D341Med (cell line): ENCODE results near the gene TMEM129.
A peak's percentile ranks its signal among the peaks of the same experiment; 100 is the strongest.

Source experiments
- DNase-seq: peaks from one replicate; pipeline ENCODE4 v3.0.0; 2012; ENCODE audit warnings: low spot score

Gene TMEM129

GRCh38 chr4:1758306-1759121 is 37.4 kb upstream of the TMEM129 start:
- DNase-seq, result no peak

- no peak for DNase-seq
Observed at GRCh38 chr4:1757836-1758235, 36.7 kb upstream of the TMEM129 start.

- no peak for DNase-seq
Observed at GRCh38 chr4:1756893-1757779, 36.0 kb upstream of the TMEM129 start.

- DNase-seq, result no peak
Observed at GRCh38 chr4:1756079-1756478, 35.0 kb upstream of the TMEM129 start.

GRCh38 chr4:1755297-1755696 is 34.2 kb upstream of the TMEM129 start:
- DNase-seq, result no peak

GRCh38 chr4:1754336-1754735 is 33.2 kb upstream of the TMEM129 start:
- DNase-seq, result no peak

GRCh38 chr4:1753697-1754311 is 32.7 kb upstream of the TMEM129 start:
- DNase-seq, result no peak

GRCh38 chr4:1753294-1753696 is 32.2 kb upstream of the TMEM129 start:
- DNase-seq, result no peak

GRCh38 chr4:1752284-1753041 is 31.3 kb upstream of the TMEM129 start:
- no peak for DNase-seq

- DNase-seq, result no peak
Observed at GRCh38 chr4:1751919-1752283, 30.8 kb upstream of the TMEM129 start.

- no peak for DNase-seq
Observed at GRCh38 chr4:1751155-1751918, 30.2 kb upstream of the TMEM129 start.

GRCh38 chr4:1750381-1751154 is 29.4 kb upstream of the TMEM129 start:
- DNase-seq, result no peak

- DNase-seq, result no peak
Observed at GRCh38 chr4:1749826-1750225, 28.7 kb upstream of the TMEM129 start.

GRCh38 chr4:1749370-1749769 is 28.2 kb upstream of the TMEM129 start:
- no peak for DNase-seq

- peak; percentile 97 for DNase-seq
Observed at GRCh38 chr4:1748465-1748995, 27.4 kb upstream of the TMEM129 start.

- no peak for DNase-seq
Observed at GRCh38 chr4:1747603-1747967, 26.5 kb upstream of the TMEM129 start.

GRCh38 chr4:1746919-1747602 is 25.9 kb upstream of the TMEM129 start:
- DNase-seq, result no peak

- peak; percentile 92 for DNase-seq
Observed at GRCh38 chr4:1746265-1746691, 25.2 kb upstream of the TMEM129 start.

- no peak for DNase-seq
Observed at GRCh38 chr4:1745697-1746096, 24.6 kb upstream of the TMEM129 start.

- no peak for DNase-seq
Observed at GRCh38 chr4:1745165-1745564, 24.0 kb upstream of the TMEM129 start.
